Liver (tissue), 3 donors: Measurements from ENCODE around the gene DLGAP5.

Experiments used
- JUND ChIP-seq, 2 donors: IDR thresholded peaks; 2 replicates each; pipeline ENCODE4 v1.6.1; 2016; ENCODE audit warnings: antibody characterized with exemption in 2 of 2
- RXRA ChIP-seq, 2 donors: IDR thresholded peaks; 2 replicates each; pipeline ENCODE4 v1.6.1; 2017 to 2018; ENCODE audit warnings: antibody characterized with exemption in 2 of 2, mild to moderate bottlenecking in 1 of 2
- TF ChIP-seq, protein P1 (sequence below): IDR thresholded peaks from 2 replicates; pipeline ENCODE4 v1.6.1; 2016; ENCODE audit warnings: antibody characterized with exemption, mild to moderate bottlenecking
- TF ChIP-seq, protein P2 (sequence below): fragments of 150-350 bp; IDR thresholded peaks from 2 replicates; pipeline ENCODE4 v1.5.1; 2017; ENCODE audit warnings: improper control_type of control experiment, low read depth, low read length; ENCODE audit not compliant: missing input control
- TF ChIP-seq, protein P3 (sequence below): IDR thresholded peaks from 2 replicates; pipeline ENCODE4 v1.6.1; 2016; ENCODE audit warnings: antibody characterized with exemption
- donor health status: healthy.
- donor health status: healthy.

DNA sequence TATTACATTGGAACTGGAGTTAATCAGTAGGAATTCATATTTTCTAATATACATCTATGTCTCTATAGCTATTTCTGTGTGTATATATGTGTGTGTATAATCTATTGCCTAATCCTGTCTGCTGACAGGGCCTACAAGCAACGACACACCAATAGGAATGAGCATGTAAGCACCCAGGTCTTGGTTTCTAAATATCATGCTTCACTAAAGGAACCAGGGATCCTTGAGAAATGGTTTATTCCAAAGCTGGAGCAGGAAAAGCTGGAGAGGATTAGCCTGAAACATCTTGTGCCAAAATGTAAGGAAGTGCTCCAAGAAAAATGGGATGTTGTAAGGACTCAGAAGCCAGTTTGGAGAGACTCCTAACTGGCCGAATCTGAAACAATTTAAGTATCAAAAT is 91.6 kb downstream of the DLGAP5 start:
- TF ChIP-seq, protein P1, sequence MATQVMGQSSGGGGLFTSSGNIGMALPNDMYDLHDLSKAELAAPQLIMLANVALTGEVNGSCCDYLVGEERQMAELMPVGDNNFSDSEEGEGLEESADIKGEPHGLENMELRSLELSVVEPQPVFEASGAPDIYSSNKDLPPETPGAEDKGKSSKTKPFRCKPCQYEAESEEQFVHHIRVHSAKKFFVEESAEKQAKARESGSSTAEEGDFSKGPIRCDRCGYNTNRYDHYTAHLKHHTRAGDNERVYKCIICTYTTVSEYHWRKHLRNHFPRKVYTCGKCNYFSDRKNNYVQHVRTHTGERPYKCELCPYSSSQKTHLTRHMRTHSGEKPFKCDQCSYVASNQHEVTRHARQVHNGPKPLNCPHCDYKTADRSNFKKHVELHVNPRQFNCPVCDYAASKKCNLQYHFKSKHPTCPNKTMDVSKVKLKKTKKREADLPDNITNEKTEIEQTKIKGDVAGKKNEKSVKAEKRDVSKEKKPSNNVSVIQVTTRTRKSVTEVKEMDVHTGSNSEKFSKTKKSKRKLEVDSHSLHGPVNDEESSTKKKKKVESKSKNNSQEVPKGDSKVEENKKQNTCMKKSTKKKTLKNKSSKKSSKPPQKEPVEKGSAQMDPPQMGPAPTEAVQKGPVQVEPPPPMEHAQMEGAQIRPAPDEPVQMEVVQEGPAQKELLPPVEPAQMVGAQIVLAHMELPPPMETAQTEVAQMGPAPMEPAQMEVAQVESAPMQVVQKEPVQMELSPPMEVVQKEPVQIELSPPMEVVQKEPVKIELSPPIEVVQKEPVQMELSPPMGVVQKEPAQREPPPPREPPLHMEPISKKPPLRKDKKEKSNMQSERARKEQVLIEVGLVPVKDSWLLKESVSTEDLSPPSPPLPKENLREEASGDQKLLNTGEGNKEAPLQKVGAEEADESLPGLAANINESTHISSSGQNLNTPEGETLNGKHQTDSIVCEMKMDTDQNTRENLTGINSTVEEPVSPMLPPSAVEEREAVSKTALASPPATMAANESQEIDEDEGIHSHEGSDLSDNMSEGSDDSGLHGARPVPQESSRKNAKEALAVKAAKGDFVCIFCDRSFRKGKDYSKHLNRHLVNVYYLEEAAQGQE = no peak
- TF ChIP-seq, protein P2, sequence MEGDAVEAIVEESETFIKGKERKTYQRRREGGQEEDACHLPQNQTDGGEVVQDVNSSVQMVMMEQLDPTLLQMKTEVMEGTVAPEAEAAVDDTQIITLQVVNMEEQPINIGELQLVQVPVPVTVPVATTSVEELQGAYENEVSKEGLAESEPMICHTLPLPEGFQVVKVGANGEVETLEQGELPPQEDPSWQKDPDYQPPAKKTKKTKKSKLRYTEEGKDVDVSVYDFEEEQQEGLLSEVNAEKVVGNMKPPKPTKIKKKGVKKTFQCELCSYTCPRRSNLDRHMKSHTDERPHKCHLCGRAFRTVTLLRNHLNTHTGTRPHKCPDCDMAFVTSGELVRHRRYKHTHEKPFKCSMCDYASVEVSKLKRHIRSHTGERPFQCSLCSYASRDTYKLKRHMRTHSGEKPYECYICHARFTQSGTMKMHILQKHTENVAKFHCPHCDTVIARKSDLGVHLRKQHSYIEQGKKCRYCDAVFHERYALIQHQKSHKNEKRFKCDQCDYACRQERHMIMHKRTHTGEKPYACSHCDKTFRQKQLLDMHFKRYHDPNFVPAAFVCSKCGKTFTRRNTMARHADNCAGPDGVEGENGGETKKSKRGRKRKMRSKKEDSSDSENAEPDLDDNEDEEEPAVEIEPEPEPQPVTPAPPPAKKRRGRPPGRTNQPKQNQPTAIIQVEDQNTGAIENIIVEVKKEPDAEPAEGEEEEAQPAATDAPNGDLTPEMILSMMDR = no peak
- TF ChIP-seq, protein P3, sequence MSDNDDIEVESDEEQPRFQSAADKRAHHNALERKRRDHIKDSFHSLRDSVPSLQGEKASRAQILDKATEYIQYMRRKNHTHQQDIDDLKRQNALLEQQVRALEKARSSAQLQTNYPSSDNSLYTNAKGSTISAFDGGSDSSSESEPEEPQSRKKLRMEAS = no peak
- TF ChIP-seq RXRA (IDR thresholded peaks at IDR 0.05) (no peak), JUND (IDR thresholded peaks at IDR 0.05) (no peak)
